GM23338 (cell line): Measurements from ENCODE around the gene GRAMD1A. TPM values are rescaled to one million over a fixed set of nuclear protein-coding genes. Genes with fewer than 3 reads are reported as not detected.

Experiments
- ATAC-seq: fragments of 200-7000 bp; cut with Tn5 transposase; 3 replicates; pipeline ENCODE4 v1.9.1; 2020
- DNase-seq: peaks from one replicate; pipeline ENCODE4 v3.0.0-alpha.2; 2015; ENCODE audit warnings: low spot score
- H2AFZ ChIP-seq: fragments of 200-600 bp; sonication (generic); 2 replicates; pipeline ENCODE4 v1.8.0; 2016; ENCODE audit warnings: antibody characterized with exemption, mild to moderate bottlenecking, moderate library complexity
- H3F3A ChIP-seq: fragments of 200-600 bp; sonication (generic); replicated peaks from 2 replicates; pipeline ENCODE4 v1.8.0; 2017; ENCODE audit warnings: antibody characterized with exemption, mixed run types, low read depth
- H3K27ac ChIP-seq: fragments of 200-600 bp; sonication (generic); 2 replicates; pipeline ENCODE4 v1.6.1; 2016; ENCODE audit warnings: low read depth
- H3K27me3 ChIP-seq: fragments of 200-600 bp; sonication (generic); 2 replicates; pipeline ENCODE4 v1.8.0; 2016; ENCODE audit warnings: mild to moderate bottlenecking, mixed run types, moderate library complexity; ENCODE audit not compliant: insufficient read depth
- H3K36me3 ChIP-seq: fragments of 200-600 bp; sonication (generic); 2 replicates; pipeline ENCODE4 v1.8.0; 2016; ENCODE audit warnings: mild to moderate bottlenecking; ENCODE audit not compliant: insufficient read depth
- H3K4me1 ChIP-seq: fragments of 200-600 bp; sonication (generic); 2 replicates; pipeline ENCODE4 v1.8.0; 2016; ENCODE audit warnings: mild to moderate bottlenecking, moderate library complexity; ENCODE audit not compliant: insufficient read depth
- H3K4me2 ChIP-seq: fragments of 200-600 bp; sonication (generic); 2 replicates; pipeline ENCODE4 v1.7.1; 2017; ENCODE audit warnings: mixed run types
- H3K4me3 ChIP-seq: fragments of 200-600 bp; sonication (generic); 2 replicates; pipeline ENCODE4 v1.6.1; 2016; ENCODE audit warnings: mixed run types
- H3K79me2 ChIP-seq: fragments of 200-600 bp; sonication (generic); replicated peaks from 2 replicates; pipeline ENCODE4 v1.8.0; 2017; ENCODE audit warnings: mild to moderate bottlenecking; ENCODE audit not compliant: insufficient read depth
- H3K9me2 ChIP-seq: fragments of 200-600 bp; sonication (generic); 2 replicates; pipeline ENCODE4 v1.8.0; 2017; ENCODE audit not compliant: insufficient read depth
- H4K20me1 ChIP-seq: fragments of 200-600 bp; sonication (generic); replicated peaks from 2 replicates; pipeline ENCODE4 v1.8.0; 2017; ENCODE audit warnings: mild to moderate bottlenecking; ENCODE audit not compliant: insufficient read depth
- H3K27ac Mint-ChIP-seq: 2 replicates; pipeline ENCODE4 v1.8.0; 2020; ENCODE audit warnings: inconsistent platforms, mild to moderate bottlenecking, moderate library complexity, mixed read lengths
- H3K27me3 Mint-ChIP-seq: 3 replicates; pipeline ENCODE4 v1.8.0; 2022; ENCODE audit warnings: low read depth, mild to moderate bottlenecking, moderate library complexity, mixed read lengths, inconsistent platforms; ENCODE audit not compliant: insufficient read depth, poor library complexity
- H3K36me3 Mint-ChIP-seq: 3 replicates; pipeline ENCODE4 v1.8.0; 2021; ENCODE audit warnings: low read depth, mild to moderate bottlenecking, inconsistent platforms, moderate library complexity, mixed read lengths
- H3K4me1 Mint-ChIP-seq: 3 replicates; pipeline ENCODE4 v1.8.0; 2020; ENCODE audit warnings: mild to moderate bottlenecking, inconsistent platforms, mixed read lengths
- H3K4me3 Mint-ChIP-seq: 3 replicates; pipeline ENCODE4 v1.8.0; 2021; ENCODE audit warnings: moderate library complexity, mild to moderate bottlenecking, inconsistent platforms, mixed read lengths
- H3K9me3 Mint-ChIP-seq: 3 replicates; pipeline ENCODE4 v1.8.0; 2020; ENCODE audit warnings: moderate library complexity, mild to moderate bottlenecking, inconsistent platforms, mixed read lengths
- CREB1 ChIP-seq: fragments of 250-450 bp; sonication (Bioruptor Pico); IDR thresholded peaks from 2 replicates; pipeline ENCODE4 v1.5.0; 2020; ENCODE audit warnings: low read depth, mild to moderate bottlenecking, moderate library complexity
- EZH2 ChIP-seq: fragments of 200-600 bp; sonication (generic); IDR thresholded peaks from one replicate; pipeline ENCODE4 v1.8.0; 2017; ENCODE audit warnings: antibody characterized with exemption, mild to moderate bottlenecking, low read depth; ENCODE audit not compliant: unreplicated experiment
- EZH2phosphoT487 ChIP-seq: fragments of 200-600 bp; sonication (generic); IDR thresholded peaks from one replicate; pipeline ENCODE4 v1.8.1; 2018; ENCODE audit warnings: antibody characterized with exemption; ENCODE audit not compliant: unreplicated experiment
- POLR2AphosphoS5 ChIP-seq: IDR thresholded peaks from 2 replicates; pipeline ENCODE4 v1.6.1; 2016; ENCODE audit warnings: antibody characterized with exemption, low read depth
- STAT1 ChIP-seq: IDR thresholded peaks from one replicate; pipeline ENCODE4 v1.6.1; 2016; ENCODE audit warnings: antibody characterized with exemption; ENCODE audit not compliant: unreplicated experiment
- ZNF114 ChIP-seq: fragments of 250-450 bp; sonication (Bioruptor Pico); IDR thresholded peaks from 2 replicates; pipeline ENCODE4 v1.5.0; 2020; ENCODE audit warnings: mild to moderate bottlenecking, moderate library complexity
- polyA plus RNA-seq: library from polyadenylated mRNA; unstranded; fragments of >200 nt; fragmentation: Nextera tagmentation; extraction: Ambion mirVana; gene quantifications from 2 replicates; pipeline ENCODE4 v1.2.1, GENCODE V29; 2016
- total RNA-seq: library from RNA; depleted of rRNA; stranded (reverse); fragments of >200 nt; shearing (Covaris generic); gene quantifications from 2 replicates; pipeline ENCODE4 v1.2.3, GENCODE V29; 2014
- TF ChIP-seq, protein P1 (sequence below): fragments of 250-450 bp; sonication (Bioruptor Pico); IDR thresholded peaks from 2 replicates; pipeline ENCODE4 v1.5.0; 2020; ENCODE audit warnings: mild to moderate bottlenecking, moderate library complexity
- TF ChIP-seq, protein P2 (sequence below), 2 experiments: fragments of 200-600 bp in 1 of 2; sonication (generic) in 1 of 2; conservative IDR thresholded peaks; 2 replicates each; pipeline versions ENCODE4 v1.5.1 to v1.6.1; 2016 to 2017; ENCODE audit warnings: antibody characterized with exemption in 2 of 2, low read depth in 2 of 2, mild to moderate bottlenecking in 2 of 2, moderate library complexity in 1 of 2
- TF ChIP-seq, protein P3 (sequence below): IDR thresholded peaks from 2 replicates; pipeline ENCODE4 v1.6.1; 2016; ENCODE audit warnings: antibody characterized with exemption

The GRAMD1A gene
- total and polyA plus RNA-seq, 2 experiments from 2014 or later, result 122 to 174 TPM

DNA sequence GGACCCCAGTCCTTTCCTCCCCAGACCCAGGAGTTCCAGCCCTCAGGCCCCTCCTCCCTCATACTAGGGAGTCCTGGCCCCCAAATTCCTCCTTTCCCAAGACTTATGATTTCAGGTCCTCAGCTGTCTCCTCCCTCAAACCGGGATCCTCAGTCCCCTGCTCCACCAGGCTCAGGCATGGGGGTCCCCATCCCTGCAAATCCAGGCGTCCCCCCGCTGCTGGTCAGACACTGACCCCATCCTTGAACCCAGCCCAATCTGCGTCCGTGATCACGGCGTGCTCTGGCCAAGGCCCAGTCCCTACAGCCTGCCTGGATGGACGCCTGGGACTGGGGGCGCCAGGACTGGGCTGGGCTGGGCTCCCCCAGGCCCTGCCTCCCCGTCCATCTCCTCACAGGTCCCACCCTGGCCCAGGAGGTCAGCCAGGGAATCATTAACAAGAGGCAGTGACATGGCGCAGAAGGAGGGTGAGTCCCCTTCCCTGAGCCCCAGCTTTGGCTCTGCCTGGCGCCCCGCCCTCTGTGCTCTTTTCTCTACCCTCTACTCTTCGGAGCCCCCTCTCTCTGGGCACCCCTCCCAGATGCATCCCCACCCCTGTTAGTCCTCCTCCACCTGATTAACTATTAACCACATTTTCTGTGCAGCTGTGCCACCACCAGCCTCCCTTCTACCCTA, 42.1 kb downstream of the GRAMD1A start (continued):
- TF ChIP-seq, protein P1, sequence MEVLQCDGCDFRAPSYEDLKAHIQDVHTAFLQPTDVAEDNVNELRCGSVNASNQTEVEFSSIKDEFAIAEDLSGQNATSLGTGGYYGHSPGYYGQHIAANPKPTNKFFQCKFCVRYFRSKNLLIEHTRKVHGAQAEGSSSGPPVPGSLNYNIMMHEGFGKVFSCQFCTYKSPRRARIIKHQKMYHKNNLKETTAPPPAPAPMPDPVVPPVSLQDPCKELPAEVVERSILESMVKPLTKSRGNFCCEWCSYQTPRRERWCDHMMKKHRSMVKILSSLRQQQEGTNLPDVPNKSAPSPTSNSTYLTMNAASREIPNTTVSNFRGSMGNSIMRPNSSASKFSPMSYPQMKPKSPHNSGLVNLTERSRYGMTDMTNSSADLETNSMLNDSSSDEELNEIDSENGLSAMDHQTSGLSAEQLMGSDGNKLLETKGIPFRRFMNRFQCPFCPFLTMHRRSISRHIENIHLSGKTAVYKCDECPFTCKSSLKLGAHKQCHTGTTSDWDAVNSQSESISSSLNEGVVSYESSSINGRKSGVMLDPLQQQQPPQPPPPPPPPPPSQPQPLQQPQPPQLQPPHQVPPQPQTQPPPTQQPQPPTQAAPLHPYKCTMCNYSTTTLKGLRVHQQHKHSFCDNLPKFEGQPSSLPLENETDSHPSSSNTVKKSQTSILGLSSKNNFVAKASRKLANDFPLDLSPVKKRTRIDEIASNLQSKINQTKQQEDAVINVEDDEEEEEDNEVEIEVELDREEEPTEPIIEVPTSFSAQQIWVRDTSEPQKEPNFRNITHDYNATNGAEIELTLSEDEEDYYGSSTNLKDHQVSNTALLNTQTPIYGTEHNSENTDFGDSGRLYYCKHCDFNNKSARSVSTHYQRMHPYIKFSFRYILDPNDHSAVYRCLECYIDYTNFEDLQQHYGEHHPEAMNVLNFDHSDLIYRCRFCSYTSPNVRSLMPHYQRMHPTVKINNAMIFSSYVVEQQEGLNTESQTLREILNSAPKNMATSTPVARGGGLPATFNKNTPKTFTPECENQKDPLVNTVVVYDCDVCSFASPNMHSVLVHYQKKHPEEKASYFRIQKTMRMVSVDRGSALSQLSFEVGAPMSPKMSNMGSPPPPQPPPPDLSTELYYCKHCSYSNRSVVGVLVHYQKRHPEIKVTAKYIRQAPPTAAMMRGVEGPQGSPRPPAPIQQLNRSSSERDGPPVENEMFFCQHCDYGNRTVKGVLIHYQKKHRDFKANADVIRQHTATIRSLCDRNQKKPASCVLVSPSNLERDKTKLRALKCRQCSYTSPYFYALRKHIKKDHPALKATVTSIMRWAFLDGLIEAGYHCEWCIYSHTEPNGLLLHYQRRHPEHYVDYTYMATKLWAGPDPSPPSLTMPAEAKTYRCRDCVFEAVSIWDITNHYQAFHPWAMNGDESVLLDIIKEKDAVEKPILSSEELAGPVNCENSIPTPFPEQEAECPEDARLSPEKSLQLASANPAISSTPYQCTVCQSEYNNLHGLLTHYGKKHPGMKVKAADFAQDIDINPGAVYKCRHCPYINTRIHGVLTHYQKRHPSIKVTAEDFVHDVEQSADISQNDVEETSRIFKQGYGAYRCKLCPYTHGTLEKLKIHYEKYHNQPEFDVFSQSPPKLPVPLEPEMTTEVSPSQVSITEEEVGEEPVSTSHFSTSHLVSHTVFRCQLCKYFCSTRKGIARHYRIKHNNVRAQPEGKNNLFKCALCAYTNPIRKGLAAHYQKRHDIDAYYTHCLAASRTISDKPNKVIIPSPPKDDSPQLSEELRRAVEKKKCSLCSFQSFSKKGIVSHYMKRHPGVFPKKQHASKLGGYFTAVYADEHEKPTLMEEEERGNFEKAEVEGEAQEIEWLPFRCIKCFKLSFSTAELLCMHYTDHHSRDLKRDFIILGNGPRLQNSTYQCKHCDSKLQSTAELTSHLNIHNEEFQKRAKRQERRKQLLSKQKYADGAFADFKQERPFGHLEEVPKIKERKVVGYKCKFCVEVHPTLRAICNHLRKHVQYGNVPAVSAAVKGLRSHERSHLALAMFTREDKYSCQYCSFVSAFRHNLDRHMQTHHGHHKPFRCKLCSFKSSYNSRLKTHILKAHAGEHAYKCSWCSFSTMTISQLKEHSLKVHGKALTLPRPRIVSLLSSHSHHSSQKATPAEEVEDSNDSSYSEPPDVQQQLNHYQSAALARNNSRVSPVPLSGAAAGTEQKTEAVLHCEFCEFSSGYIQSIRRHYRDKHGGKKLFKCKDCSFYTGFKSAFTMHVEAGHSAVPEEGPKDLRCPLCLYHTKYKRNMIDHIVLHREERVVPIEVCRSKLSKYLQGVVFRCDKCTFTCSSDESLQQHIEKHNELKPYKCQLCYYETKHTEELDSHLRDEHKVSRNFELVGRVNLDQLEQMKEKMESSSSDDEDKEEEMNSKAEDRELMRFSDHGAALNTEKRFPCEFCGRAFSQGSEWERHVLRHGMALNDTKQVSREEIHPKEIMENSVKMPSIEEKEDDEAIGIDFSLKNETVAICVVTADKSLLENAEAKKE, result no peak
- TF ChIP-seq CREB1, result no peak
- TF ChIP-seq, protein P2, sequence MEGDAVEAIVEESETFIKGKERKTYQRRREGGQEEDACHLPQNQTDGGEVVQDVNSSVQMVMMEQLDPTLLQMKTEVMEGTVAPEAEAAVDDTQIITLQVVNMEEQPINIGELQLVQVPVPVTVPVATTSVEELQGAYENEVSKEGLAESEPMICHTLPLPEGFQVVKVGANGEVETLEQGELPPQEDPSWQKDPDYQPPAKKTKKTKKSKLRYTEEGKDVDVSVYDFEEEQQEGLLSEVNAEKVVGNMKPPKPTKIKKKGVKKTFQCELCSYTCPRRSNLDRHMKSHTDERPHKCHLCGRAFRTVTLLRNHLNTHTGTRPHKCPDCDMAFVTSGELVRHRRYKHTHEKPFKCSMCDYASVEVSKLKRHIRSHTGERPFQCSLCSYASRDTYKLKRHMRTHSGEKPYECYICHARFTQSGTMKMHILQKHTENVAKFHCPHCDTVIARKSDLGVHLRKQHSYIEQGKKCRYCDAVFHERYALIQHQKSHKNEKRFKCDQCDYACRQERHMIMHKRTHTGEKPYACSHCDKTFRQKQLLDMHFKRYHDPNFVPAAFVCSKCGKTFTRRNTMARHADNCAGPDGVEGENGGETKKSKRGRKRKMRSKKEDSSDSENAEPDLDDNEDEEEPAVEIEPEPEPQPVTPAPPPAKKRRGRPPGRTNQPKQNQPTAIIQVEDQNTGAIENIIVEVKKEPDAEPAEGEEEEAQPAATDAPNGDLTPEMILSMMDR (conservative IDR thresholded peaks at IDR 0.05; ENCODE audit: low read depth in 2 of 2), result no peak
- no peak for TF ChIP-seq POLR2AphosphoS5

DNA sequence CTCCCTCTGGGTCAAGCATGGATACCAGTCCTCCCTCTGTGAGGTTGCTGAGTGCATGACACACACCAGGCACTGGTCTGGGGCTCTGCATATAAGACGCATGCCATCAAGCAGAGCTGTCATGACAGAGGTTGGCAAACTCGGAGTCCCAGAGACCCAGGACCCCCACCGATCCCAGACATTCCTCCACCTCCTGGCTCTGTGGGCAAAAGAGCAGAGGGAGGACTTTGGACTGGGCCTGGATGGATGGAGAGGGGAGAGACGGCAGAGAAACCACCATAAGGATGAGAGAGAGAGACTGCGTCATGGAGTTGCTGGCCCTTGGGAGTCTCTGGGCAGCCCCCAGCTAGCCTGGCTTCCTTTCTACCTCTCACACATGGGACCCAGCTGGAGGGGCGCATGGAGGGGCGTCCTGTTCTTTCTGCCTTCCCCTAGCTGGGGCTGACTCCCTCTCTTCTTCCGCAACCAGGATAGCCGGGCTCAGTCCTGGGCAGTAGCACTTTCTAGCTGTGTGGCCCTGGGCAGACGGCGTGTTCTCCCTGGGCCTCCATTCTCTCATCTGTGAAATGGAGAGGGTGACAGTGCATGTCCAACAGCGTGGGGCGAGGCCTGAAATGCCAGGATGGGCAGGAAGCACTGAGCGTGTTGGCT, 43.0 kb downstream of the GRAMD1A start:
- peaks cover 50% of the 10 kb centered on the region for H3K4me1 Mint-ChIP-seq
- H3K27me3 Mint-ChIP-seq, result peaks cover 12% of the 10 kb centered on the region
- Histone ChIP-seq H3K27ac (no peak overlapping the region), H3F3A (peaks cover 11% of the 10 kb centered on the region; the same call in 1 of the 2 replicates), H3K36me3 (no peaks in the 10 kb centered on the region), H3K27me3 (no peaks in the 10 kb centered on the region), H3K9me2 (no peaks in the 10 kb centered on the region), H3K4me3 (no peak overlapping the region), H3K4me1 (peaks cover 44% of the 10 kb centered on the region), H4K20me1 (no peaks in the 10 kb centered on the region; the same call in 1 of the 2 replicates), H3K79me2 (peaks cover 17% of the 10 kb centered on the region; the same call in 1 of the 2 replicates), H2AFZ (no peak overlapping the region), H3K4me2 (peak overlapping the region; percentile 94; the same call in 1 of the 2 replicates)
- no peak overlapping the region for H3K27ac Mint-ChIP-seq
- no peaks in the 10 kb centered on the region for H3K9me3 Mint-ChIP-seq
- H3K36me3 Mint-ChIP-seq, result no peaks in the 10 kb centered on the region; the same call in 2 of the 3 replicates
- peak overlapping the region; percentile 74 for H3K4me3 Mint-ChIP-seq
- DNase-seq (no peak), ATAC-seq (no peak)
- TF ChIP-seq ZNF114 (no peak), EZH2 (no peak), EZH2phosphoT487 (no peak), CREB1 (no peak), STAT1 (no peak)
- TF ChIP-seq, protein P3, sequence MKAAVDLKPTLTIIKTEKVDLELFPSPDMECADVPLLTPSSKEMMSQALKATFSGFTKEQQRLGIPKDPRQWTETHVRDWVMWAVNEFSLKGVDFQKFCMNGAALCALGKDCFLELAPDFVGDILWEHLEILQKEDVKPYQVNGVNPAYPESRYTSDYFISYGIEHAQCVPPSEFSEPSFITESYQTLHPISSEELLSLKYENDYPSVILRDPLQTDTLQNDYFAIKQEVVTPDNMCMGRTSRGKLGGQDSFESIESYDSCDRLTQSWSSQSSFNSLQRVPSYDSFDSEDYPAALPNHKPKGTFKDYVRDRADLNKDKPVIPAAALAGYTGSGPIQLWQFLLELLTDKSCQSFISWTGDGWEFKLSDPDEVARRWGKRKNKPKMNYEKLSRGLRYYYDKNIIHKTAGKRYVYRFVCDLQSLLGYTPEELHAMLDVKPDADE, result no peak
